GM21717 (cell line): ENCODE measurements around the gene OR2T4.

Source experiments
- ATAC-seq: cut with Tn5 transposase; IDR thresholded peaks from one replicate; pipeline ENCODE4 v1.9.1; 2021; ENCODE audit warnings: mild to moderate bottlenecking, moderate library complexity; ENCODE audit not compliant: unreplicated experiment

Gene OR2T4

GRCh38 chr1:248361121-248361715 lies at the start of gene OR2T4:
Gene OR2T4 (plus strand): TSS chr1:248361665. CDS start chr1:248361665, 0 bp downstream.
- no peak for ATAC-seq

- ATAC-seq, result no peak
Measured at GRCh38 chr1:248316796-248317195, 44.7 kb upstream of the OR2T4 start.

- no peak for ATAC-seq
Measured at GRCh38 chr1:248324468-248324867, 37.0 kb upstream of the OR2T4 start, which contains the start of gene OR2M7. Gene OR2M7 (minus strand): TSS chr1:248324568. CDS start chr1:248324568, 0 bp downstream.

GRCh38 chr1:248343451-248343850 lies 18.0 kb upstream of the OR2T4 start:
- no peak for ATAC-seq

- no peak for ATAC-seq
Measured at GRCh38 chr1:248348475-248348874, 13.0 kb upstream of the OR2T4 start, which contains the start of gene OR14C36. Gene OR14C36 (plus strand): TSS chr1:248348775. CDS start chr1:248348775, 0 bp downstream.

- ATAC-seq, result no peak
Measured at GRCh38 chr1:248359415-248359814, 2.0 kb upstream of the OR2T4 start.

GRCh38 chr1:248366609-248367008 lies 5.1 kb downstream of the OR2T4 start:
- ATAC-seq, result no peak

GRCh38 chr1:248372394-248372793 lies 10.9 kb downstream of the OR2T4 start:
- ATAC-seq, result no peak

- ATAC-seq, result no peak
Measured at GRCh38 chr1:248373761-248374160, 12.3 kb downstream of the OR2T4 start.

GRCh38 chr1:248375446-248375845 lies 14.0 kb downstream of the OR2T4 start, which contains the start of gene OR2T6:
Gene OR2T6 (plus strand): TSS chr1:248375746. CDS start chr1:248387609, 11,863 bp downstream.
- ATAC-seq, result no peak

GRCh38 chr1:248376916-248377315 lies 15.5 kb downstream of the OR2T4 start:
- no peak for ATAC-seq

GRCh38 chr1:248380854-248381253 lies 19.4 kb downstream of the OR2T4 start:
- no peak for ATAC-seq

- no peak for ATAC-seq
Measured at GRCh38 chr1:248388426-248388825, 27.0 kb downstream of the OR2T4 start.

GRCh38 chr1:248393050-248393449 lies 31.6 kb downstream of the OR2T4 start:
- ATAC-seq, result no peak

GRCh38 chr1:248402748-248403147 lies 41.3 kb downstream of the OR2T4 start, which contains the start of gene OR2T1:
Gene OR2T1 (plus strand): TSS chr1:248403048. CDS start chr1:248406148, 3,100 bp downstream.
- ATAC-seq, result no peak

- no peak for ATAC-seq
Measured at GRCh38 chr1:248404024-248404423, 42.6 kb downstream of the OR2T4 start.

- ATAC-seq, result no peak
Measured at GRCh38 chr1:248406721-248407692, 45.5 kb downstream of the OR2T4 start.
